H9 (cell line): Measurements from ENCODE around the gene RNF113B. TPM values are rescaled to one million over a fixed set of nuclear protein-coding genes. Genes with fewer than 3 reads are reported as not detected.

Experiments
- DNase-seq: peaks from one replicate; pipeline ENCODE4 v3.0.0-alpha.2; 2017
- H2AFZ ChIP-seq: one replicate; pipeline ENCODE4 v1.6.1; 2013; ENCODE audit warnings: mild to moderate bottlenecking, low read length, control low read depth, moderate library complexity
- H2AK5ac ChIP-seq: 2 replicates; pipeline ENCODE4 v1.6.1; 2013; ENCODE audit warnings: low read length, control low read depth, mixed read lengths; ENCODE audit not compliant: insufficient read length
- H2BK120ac ChIP-seq: one replicate; pipeline ENCODE4 v1.6.1; 2013; ENCODE audit warnings: low read depth, mild to moderate bottlenecking, low read length, control low read depth, inconsistent platforms; ENCODE audit not compliant: poor library complexity, severe bottlenecking
- H2BK12ac ChIP-seq: 2 replicates; pipeline ENCODE4 v1.6.1; 2013; ENCODE audit warnings: low read length, control low read depth, mixed read lengths, low read depth; ENCODE audit not compliant: insufficient read length
- H2BK15ac ChIP-seq: 2 replicates; pipeline ENCODE4 v1.6.1; 2013; ENCODE audit warnings: low read depth, low read length, control low read depth
- H2BK20ac ChIP-seq: one replicate; pipeline ENCODE4 v1.6.1; 2013; ENCODE audit warnings: low read depth, mild to moderate bottlenecking, low read length, control low read depth, inconsistent platforms; ENCODE audit not compliant: poor library complexity, severe bottlenecking
- H2BK5ac ChIP-seq: 2 replicates; pipeline ENCODE4 v1.6.1; 2013; ENCODE audit warnings: low read length, control low read depth, mixed read lengths; ENCODE audit not compliant: insufficient read length
- H3K14ac ChIP-seq: 2 replicates; pipeline ENCODE4 v1.6.1; 2013; ENCODE audit warnings: low read length, control low read depth; ENCODE audit not compliant: insufficient read depth
- H3K18ac ChIP-seq: 2 replicates; pipeline ENCODE4 v1.6.1; 2013; ENCODE audit warnings: low read depth, mild to moderate bottlenecking, mixed read lengths, low read length, control low read depth; ENCODE audit not compliant: insufficient read length
- H3K23ac ChIP-seq: 2 replicates; pipeline ENCODE4 v1.6.1; 2013; ENCODE audit warnings: low read length, control low read depth, mixed read lengths, low read depth; ENCODE audit not compliant: insufficient read length
- H3K23me2 ChIP-seq: 2 replicates; pipeline ENCODE4 v1.6.1; 2013; ENCODE audit warnings: low read depth, mild to moderate bottlenecking, mixed read lengths, low read length, control low read depth; ENCODE audit not compliant: insufficient read length, poor library complexity, severe bottlenecking
- H3K27ac ChIP-seq: 2 replicates; pipeline ENCODE4 v1.5.1; 2013; ENCODE audit warnings: low read length, control low read depth, mixed read lengths, low read depth; ENCODE audit not compliant: insufficient read length
- H3K27me3 ChIP-seq: 2 replicates; pipeline ENCODE4 v1.6.1; 2013; ENCODE audit warnings: low read length, control low read depth, inconsistent platforms; ENCODE audit not compliant: insufficient read depth
- H3K4ac ChIP-seq: 2 replicates; pipeline ENCODE4 v1.6.1; 2013; ENCODE audit warnings: low read depth, mild to moderate bottlenecking, control low read depth, inconsistent platforms, low read length, moderate library complexity
- H3K4me1 ChIP-seq: 2 replicates; pipeline ENCODE4 v1.6.1; 2013; ENCODE audit warnings: low read length, control low read depth, inconsistent platforms; ENCODE audit not compliant: insufficient read depth
- H3K4me2 ChIP-seq: 2 replicates; pipeline ENCODE4 v1.6.1; 2013; ENCODE audit warnings: low read length, control low read depth, mixed read lengths; ENCODE audit not compliant: insufficient read length, insufficient read depth
- H3K56ac ChIP-seq: 2 replicates; pipeline ENCODE4 v1.6.1; 2013; ENCODE audit warnings: low read depth, mild to moderate bottlenecking, mixed read lengths, low read length, control low read depth; ENCODE audit not compliant: insufficient read length
- H3K79me1 ChIP-seq: 2 replicates; pipeline ENCODE4 v1.6.1; 2013; ENCODE audit warnings: low read depth, mild to moderate bottlenecking, moderate library complexity, low read length, control low read depth, inconsistent platforms; ENCODE audit not compliant: insufficient read depth, poor library complexity, severe bottlenecking
- H3K79me2 ChIP-seq: 2 replicates; pipeline ENCODE4 v1.6.1; 2013; ENCODE audit warnings: low read length, control low read depth, inconsistent platforms; ENCODE audit not compliant: insufficient read depth
- H3K9ac ChIP-seq: 2 replicates; pipeline ENCODE4 v1.6.1; 2013; ENCODE audit warnings: low read length, control low read depth, mixed read lengths; ENCODE audit not compliant: insufficient read length; ENCODE audit errors: extremely low read depth
- H3K9me3 ChIP-seq: one replicate; pipeline ENCODE4 v1.6.1; 2013; ENCODE audit warnings: low read depth, low read length, inconsistent platforms; ENCODE audit not compliant: control insufficient read depth
- H3T11ph ChIP-seq: one replicate; pipeline ENCODE4 v1.6.1; 2013; ENCODE audit warnings: mild to moderate bottlenecking, low read length, control low read depth, inconsistent platforms
- H4K20me1 ChIP-seq: one replicate; pipeline ENCODE4 v1.6.1; 2013; ENCODE audit not compliant: control insufficient read depth, insufficient read length, insufficient read depth
- H4K5ac ChIP-seq: 2 replicates; pipeline ENCODE4 v1.6.1; 2013; ENCODE audit warnings: low read depth, mild to moderate bottlenecking, mixed read lengths, low read length, control low read depth; ENCODE audit not compliant: insufficient read length
- H4K8ac ChIP-seq: replicated peaks from 2 replicates; pipeline ENCODE4 v1.6.1; 2013; ENCODE audit warnings: low read length, control low read depth, mixed read lengths, low read depth; ENCODE audit not compliant: insufficient read length
- H4K91ac ChIP-seq: 2 replicates; pipeline ENCODE4 v1.6.1; 2013; ENCODE audit warnings: low read depth, mild to moderate bottlenecking, moderate library complexity, mixed read lengths, low read length, control low read depth; ENCODE audit not compliant: insufficient read length
- H3K27ac Mint-ChIP-seq, 3 experiments: 2 replicates in 2 of 3; 3 replicates in 1 of 3; pipeline ENCODE4 v1.8.0; 2020 to 2021; ENCODE audit warnings: mixed read lengths in 3 of 3, mild to moderate bottlenecking in 1 of 3, moderate library complexity in 1 of 3
- H3K27me3 Mint-ChIP-seq: 2 replicates; pipeline ENCODE4 v1.8.0; 2021; ENCODE audit warnings: low read depth, mild to moderate bottlenecking, moderate library complexity, mixed read lengths
- H3K36me3 Mint-ChIP-seq, 3 experiments: 2 replicates in 2 of 3; 3 replicates in 1 of 3; pipeline ENCODE4 v1.8.0; 2020 to 2021; ENCODE audit warnings: low read depth in 3 of 3, mixed read lengths in 3 of 3; ENCODE audit not compliant: insufficient read depth in 1 of 3
- H3K4me1 Mint-ChIP-seq, 2 experiments: 2 replicates each; pipeline ENCODE4 v1.8.0; 2020; ENCODE audit warnings: mixed read lengths in 2 of 2
- H3K4me3 Mint-ChIP-seq, 2 experiments: 2 replicates in 1 of 2; 3 replicates in 1 of 2; pipeline ENCODE4 v1.8.0; 2020 to 2021; ENCODE audit warnings: mild to moderate bottlenecking in 2 of 2, mixed read lengths in 2 of 2, moderate library complexity in 1 of 2
- H3K9me3 Mint-ChIP-seq, 2 experiments: 2 replicates in 1 of 2; 3 replicates in 1 of 2; pipeline ENCODE4 v1.8.0; 2020; ENCODE audit warnings: mild to moderate bottlenecking in 2 of 2, mixed read lengths in 2 of 2, moderate library complexity in 1 of 2
- CTCF ChIP-seq: fragments of 200-600 bp; sonication (generic); conservative IDR thresholded peaks from 3 replicates; pipeline ENCODE4 v1.8.0; 2021; ENCODE audit warnings: antibody characterized with exemption, mild to moderate bottlenecking
- whole genome bisulfite sequencing: extraction: QIAGEN DNeasy Blood & Tissue Kit; methylation state at CpG from one replicate; pipeline ENCODE4 v1.1.7; 2013; ENCODE audit warnings: missing lambda C conversion rate, low lambda C conversion rate, mixed read lengths; ENCODE audit not compliant: insufficient read length; ENCODE audit errors: extremely low coverage; 5-methylcytosine and 5-hydroxymethylcytosine counted together
- total RNA-seq: library from RNA; stranded (reverse); gene quantifications from 2 replicates; pipeline ENCODE4 v1.2.1, GENCODE V29; 2021

Gene RNF113B
- total RNA-seq, 1 experiment from 2014 or later, result not detected

DNA sequence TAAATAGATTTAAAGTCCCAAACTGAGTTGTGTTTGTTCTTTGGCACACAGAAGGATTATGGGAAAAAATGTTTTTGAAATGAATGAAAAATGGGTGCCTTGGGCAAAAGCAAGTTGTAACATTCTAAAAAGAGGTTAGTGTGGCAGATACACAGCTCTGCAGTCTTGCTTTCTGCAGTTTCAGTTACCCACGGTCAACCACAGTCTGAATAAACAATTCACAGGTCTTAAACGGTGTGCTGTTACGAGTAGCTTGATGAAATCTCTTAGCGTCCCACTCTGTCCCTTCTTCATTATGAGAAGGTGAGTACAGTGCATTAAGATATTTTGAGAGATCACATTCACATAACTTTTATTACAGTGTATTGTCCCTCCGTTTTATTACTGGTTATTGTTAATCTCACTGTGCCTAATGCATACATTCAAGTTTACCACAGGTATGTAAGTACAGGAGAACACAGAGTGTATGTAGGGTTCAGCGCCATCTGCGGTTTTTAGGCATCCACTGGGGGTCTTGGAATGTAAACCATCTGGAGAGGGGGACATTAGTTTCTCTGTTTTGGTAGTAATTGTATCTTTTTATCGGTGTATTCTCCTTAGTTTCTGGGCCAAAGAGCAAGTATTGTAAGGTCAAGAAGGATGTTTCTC is 26.1 kb downstream of the RNF113B start:
- no CpG with 5 or more reads among the region's 8 CpGs for WGBS

More for the DNA sequence above, 26.1 kb downstream of the RNF113B start:
- Histone ChIP-seq H3K4me2 (no peak overlapping the region), H4K20me1 (no peaks in the 10 kb centered on the region), H3K27me3 (no peaks in the 10 kb centered on the region), H4K5ac (no peak overlapping the region), H3K18ac (no peak overlapping the region), H3K56ac (no peak overlapping the region), H2BK120ac (no peak overlapping the region), H2BK15ac (no peak overlapping the region), H3K23me2 (no peaks in the 10 kb centered on the region), H3K4ac (no peak overlapping the region), H2BK12ac (no peak overlapping the region), H2AFZ (no peak overlapping the region), H2BK20ac (no peak overlapping the region), H3K9ac (no peak overlapping the region), H3T11ph (no peak overlapping the region), H4K8ac (no peak overlapping the region), H3K27ac (no peak overlapping the region), H3K9me3 (no peaks in the 10 kb centered on the region), H4K91ac (no peak overlapping the region), H3K23ac (no peak overlapping the region), H2BK5ac (no peak overlapping the region), H3K14ac (no peak overlapping the region), H3K79me1 (no peaks in the 10 kb centered on the region), H3K79me2 (peaks cover 9% of the 10 kb centered on the region; the same call in 1 of the 2 replicates), H3K4me1 (no peaks in the 10 kb centered on the region), H2AK5ac (no peak overlapping the region)
- no peak for DNase-seq
- H3K27ac Mint-ChIP-seq, result peak overlapping the region in 2 of 3 experiments; percentile 31 to 68; a peak in 1 of 7 replicates
- no peak for TF ChIP-seq CTCF
- H3K4me3 Mint-ChIP-seq, result no peak overlapping the region
- H3K27me3 Mint-ChIP-seq, result no peaks in the 10 kb centered on the region
- H3K9me3 Mint-ChIP-seq, result no peaks in the 10 kb centered on the region
- H3K36me3 Mint-ChIP-seq, result peaks cover 7 to 20% (median 10%) of the 10 kb centered on the region in 3 experiments; a peak in 6 of 7 replicates
- peaks cover 15 to 22% of the 10 kb centered on the region in 2 experiments for H3K4me1 Mint-ChIP-seq
